ENCODE data around the gene RBBP8NL. TPM values are rescaled to one million over a fixed set of nuclear protein-coding genes. Genes with fewer than 3 reads are reported as not detected.

Gene RBBP8NL
- total RNA-seq, 4 donors from 2014 or later, result not detected

- TF ChIP-seq EP300 (IDR thresholded peaks at IDR 0.05) (no peak), POLR2AphosphoS5 (IDR thresholded peaks at IDR 0.05) (no peak), POLR2A (IDR thresholded peaks at IDR 0.05; ENCODE audit: low read depth) (no peak)
- TF ChIP-seq, protein P1, sequence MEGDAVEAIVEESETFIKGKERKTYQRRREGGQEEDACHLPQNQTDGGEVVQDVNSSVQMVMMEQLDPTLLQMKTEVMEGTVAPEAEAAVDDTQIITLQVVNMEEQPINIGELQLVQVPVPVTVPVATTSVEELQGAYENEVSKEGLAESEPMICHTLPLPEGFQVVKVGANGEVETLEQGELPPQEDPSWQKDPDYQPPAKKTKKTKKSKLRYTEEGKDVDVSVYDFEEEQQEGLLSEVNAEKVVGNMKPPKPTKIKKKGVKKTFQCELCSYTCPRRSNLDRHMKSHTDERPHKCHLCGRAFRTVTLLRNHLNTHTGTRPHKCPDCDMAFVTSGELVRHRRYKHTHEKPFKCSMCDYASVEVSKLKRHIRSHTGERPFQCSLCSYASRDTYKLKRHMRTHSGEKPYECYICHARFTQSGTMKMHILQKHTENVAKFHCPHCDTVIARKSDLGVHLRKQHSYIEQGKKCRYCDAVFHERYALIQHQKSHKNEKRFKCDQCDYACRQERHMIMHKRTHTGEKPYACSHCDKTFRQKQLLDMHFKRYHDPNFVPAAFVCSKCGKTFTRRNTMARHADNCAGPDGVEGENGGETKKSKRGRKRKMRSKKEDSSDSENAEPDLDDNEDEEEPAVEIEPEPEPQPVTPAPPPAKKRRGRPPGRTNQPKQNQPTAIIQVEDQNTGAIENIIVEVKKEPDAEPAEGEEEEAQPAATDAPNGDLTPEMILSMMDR (IDR thresholded peaks at IDR 0.05), result no peak
- H3K9me3 ChIP-seq, result no peaks in the 10 kb centered on the region
- intact Hi-C loops (cut with DNase I), result no loop called here
- 34% methylated on average over 9 of the region's 12 CpGs for WGBS
- no peaks in the 10 kb centered on the region for H3K36me3 ChIP-seq
- H3K27ac ChIP-seq (replicated peaks in 1 of 4), result no peak overlapping the region
- DNase-seq (ENCODE audit: extremely low spot score), result no peak
- H3K27me3 ChIP-seq, result peaks cover 0 to 91% (median 0%) of the 10 kb centered on the region in 4 donors
- no peak overlapping the region for H3K4me3 ChIP-seq
- H3K4me1 ChIP-seq, result no peaks in the 10 kb centered on the region
These were observed 19.1 kb upstream of the RBBP8NL start for GRCh38 chr20:62446481-62446880.

GRCh38 chr20:62445553-62446340 lies 18.4 kb upstream of the RBBP8NL start:
- H3K27me3 ChIP-seq, result peaks cover 0 to 90% (median 0%) of the 10 kb centered on the region in 4 donors
- TF ChIP-seq, protein P1 (IDR thresholded peaks at IDR 0.05), result no peak
- TF ChIP-seq EP300 (IDR thresholded peaks at IDR 0.05), result no peak
- no peak for TF ChIP-seq POLR2AphosphoS5 (IDR thresholded peaks at IDR 0.05)
- no peak for TF ChIP-seq POLR2A (IDR thresholded peaks at IDR 0.05; ENCODE audit: low read depth)
- no peak overlapping the region for H3K4me3 ChIP-seq
- intact Hi-C loops (cut with DNase I), result no loop called here
- H3K27ac ChIP-seq (replicated peaks in 1 of 4), result no peak overlapping the region
- DNase-seq (ENCODE audit: extremely low spot score), result no peak
- no peaks in the 10 kb centered on the region for H3K36me3 ChIP-seq
- no peaks in the 10 kb centered on the region for H3K4me1 ChIP-seq
- WGBS, result 85% methylated on average over 17 of the region's 36 CpGs
- H3K9me3 ChIP-seq, result no peaks in the 10 kb centered on the region

DNA sequence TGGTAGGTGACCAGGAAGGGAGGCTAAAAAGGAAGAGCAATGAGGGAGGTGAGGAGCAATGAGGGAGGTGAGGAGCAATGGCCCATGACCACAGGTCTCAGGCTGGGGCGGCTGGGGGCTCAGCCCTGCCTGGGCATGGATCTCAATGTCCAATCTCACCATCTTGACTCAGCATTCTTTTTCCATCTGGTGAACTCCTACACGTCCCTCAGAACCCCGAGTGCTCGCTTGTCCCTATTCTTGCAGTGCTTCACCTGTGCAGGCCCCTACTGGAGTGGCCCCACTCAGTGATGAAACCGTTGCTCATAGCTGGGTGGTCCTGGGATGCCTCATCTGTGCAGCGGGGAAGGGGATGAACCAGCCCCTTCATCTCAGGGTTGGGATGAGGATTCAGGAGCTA lies 16.9 kb upstream of the RBBP8NL start:
- H3K27me3 ChIP-seq, result peaks cover 0 to 86% (median 0%) of the 10 kb centered on the region in 4 donors
- no peaks in the 10 kb centered on the region for H3K9me3 ChIP-seq
- intact Hi-C loops (cut with DNase I), result no loop called here
- no peak for DNase-seq (ENCODE audit: extremely low spot score)
- no peaks in the 10 kb centered on the region for H3K4me1 ChIP-seq
- 97% methylated on average over 6 of the region's 6 CpGs for WGBS
- TF ChIP-seq POLR2AphosphoS5 (IDR thresholded peaks at IDR 0.05), result no peak
- TF ChIP-seq EP300 (IDR thresholded peaks at IDR 0.05), result no peak
- H3K4me3 ChIP-seq, result no peak overlapping the region
- H3K36me3 ChIP-seq, result no peaks in the 10 kb centered on the region
- H3K27ac ChIP-seq (replicated peaks in 1 of 4), result no peak overlapping the region

DNA sequence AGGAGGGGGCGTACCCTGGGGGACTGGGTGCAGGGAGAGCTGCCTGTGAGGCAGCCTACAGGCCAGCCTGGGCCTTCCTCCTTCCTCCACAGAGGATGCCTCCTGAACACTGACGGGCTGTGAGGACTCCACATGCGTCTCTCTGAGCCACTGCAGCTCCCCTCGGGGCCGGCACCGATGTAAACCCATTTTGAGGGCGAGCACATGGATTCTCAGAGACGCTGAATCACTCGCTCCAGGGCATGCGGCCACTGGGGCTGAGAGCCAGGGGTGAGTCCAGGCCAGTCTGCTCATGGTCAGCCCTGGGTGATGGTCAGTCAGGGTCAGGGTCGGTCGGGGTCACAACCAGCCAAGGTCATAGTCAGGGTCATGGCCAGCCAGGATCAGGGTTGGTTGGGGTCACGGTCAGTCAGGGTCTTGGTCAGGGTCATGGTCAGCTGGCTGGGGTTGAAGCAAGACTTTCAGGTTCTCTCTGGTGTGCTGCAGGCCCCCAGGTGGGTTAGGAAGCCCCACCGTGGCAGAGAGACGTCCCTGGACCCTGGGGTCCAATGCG lies 14.7 kb upstream of the RBBP8NL start:
- no peak for DNase-seq (ENCODE audit: extremely low spot score)
- Histone ChIP-seq H3K4me3 (no peak overlapping the region), H3K9me3 (no peaks in the 10 kb centered on the region), H3K4me1 (peaks cover 0 to 17% (median 16%) of the 10 kb centered on the region in 4 donors), H3K27me3 (peaks cover 0 to 77% (median 0%) of the 10 kb centered on the region in 4 donors), H3K36me3 (no peaks in the 10 kb centered on the region), H3K27ac (replicated peaks in 1 of 4) (no peak overlapping the region)
- intact Hi-C loops (cut with DNase I), result no loop called here
- TF ChIP-seq POLR2AphosphoS5 (IDR thresholded peaks at IDR 0.05) (no peak), POLR2A (IDR thresholded peaks at IDR 0.05; ENCODE audit: low read depth) (no peak), EP300 (IDR thresholded peaks at IDR 0.05) (no peak)
- TF ChIP-seq, protein P1 (IDR thresholded peaks at IDR 0.05), result no peak
- WGBS, result 83% methylated on average over 10 of the region's 16 CpGs

DNA sequence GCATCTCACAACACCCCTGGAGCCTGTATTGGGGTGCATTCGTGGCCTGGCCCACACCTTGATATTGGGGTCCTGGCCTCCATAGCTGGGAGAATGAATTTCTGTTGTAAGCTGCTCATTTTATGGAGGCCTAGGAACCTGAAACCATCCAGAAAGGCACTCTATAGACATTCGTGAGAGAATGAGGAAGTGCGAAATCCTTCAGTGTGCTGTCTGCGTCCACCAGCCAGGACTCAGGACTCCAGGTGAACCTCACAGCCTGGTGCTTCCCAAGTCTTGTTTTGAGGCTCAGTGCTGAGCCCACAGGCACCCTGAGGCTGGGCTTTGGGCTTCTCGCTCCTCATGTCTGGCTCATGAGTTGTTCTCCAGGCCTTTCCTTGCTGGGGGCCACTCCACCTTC lies 11.9 kb upstream of the RBBP8NL start:
- TF ChIP-seq, protein P1 (IDR thresholded peaks at IDR 0.05), result no peak
- TF ChIP-seq EP300 (IDR thresholded peaks at IDR 0.05) (no peak), POLR2A (IDR thresholded peaks at IDR 0.05; ENCODE audit: low read depth) (no peak), POLR2AphosphoS5 (IDR thresholded peaks at IDR 0.05) (no peak)
- WGBS, result 70% methylated on average over 4 of the region's 5 CpGs
- Histone ChIP-seq H3K36me3 (no peaks in the 10 kb centered on the region), H3K9me3 (no peaks in the 10 kb centered on the region), H3K4me3 (no peak overlapping the region), H3K27me3 (peaks cover 0 to 61% (median 0%) of the 10 kb centered on the region in 4 donors), H3K27ac (replicated peaks in 1 of 4) (no peak overlapping the region), H3K4me1 (peaks cover under 1 to 28% (median 21%) of the 10 kb centered on the region in 4 donors)
- no peak for DNase-seq (ENCODE audit: extremely low spot score)
- intact Hi-C loops (cut with DNase I), result no loop called here

Measured in esophagus muscularis mucosa (tissue), 4 donors.